Neural cell (in vitro differentiated cells): ENCODE measurements around the gene OPN1SW.

Experiments used
- CTCF ChIP-seq: fragments of 450-650 bp; IDR thresholded peaks from 2 replicates; pipeline ENCODE4 v1.5.1; 2014; ENCODE audit warnings: antibody characterized with exemption, mild to moderate bottlenecking, moderate library complexity; ENCODE audit not compliant: poor library complexity, severe bottlenecking
- RAD21 ChIP-seq: fragments of 450-650 bp; conservative IDR thresholded peaks from 2 replicates; pipeline ENCODE4 v1.6.1; 2014; ENCODE audit warnings: antibody characterized with exemption, mild to moderate bottlenecking, moderate library complexity
- SMC3 ChIP-seq: fragments of 450-650 bp; conservative IDR thresholded peaks from 2 replicates; pipeline ENCODE4 v1.6.1; 2014; ENCODE audit warnings: antibody characterized with exemption, mild to moderate bottlenecking, moderate library complexity; ENCODE audit not compliant: poor library complexity
- TAF1 ChIP-seq: IDR thresholded peaks from 2 replicates; pipeline ENCODE4 v1.6.1; 2012; ENCODE audit warnings: low read depth

GRCh38 chr7:128734890-128735289 lies 40.7 kb downstream of the OPN1SW start:
- TF ChIP-seq CTCF (no peak), TAF1 (no peak), SMC3 (no peak), RAD21 (no peak)
